Stimulated activated CD8-positive, alpha-beta memory T cell treated with anti-CD3 and anti-CD28 coated beads, Interleukin-15, amount 100 ng/mL, for 4 hours (primary cell): ENCODE results near the gene ADCY1.
"Not testable (repeated sequence)": the region's sequence is repeated elsewhere in the genome, so short reads cannot be mapped to it uniquely, and the experiment has no call there.

Experiments used
- DNase-seq, 2 donors: peaks; one replicate each; pipeline ENCODE4 v3.0.0-alpha.2; 2020; ENCODE audit warnings: low read depth in 2 of 2

Gene ADCY1

GRCh38 chr7:45573661-45574415 lies at the start of gene ADCY1:
Gene ADCY1, plus strand, starts transcription at chr7:45574368. Its CDS starts 176 bp downstream, at chr7:45574544.
- no peak for DNase-seq

GRCh38 chr7:45524445-45524844 lies 49.7 kb upstream of the ADCY1 start:
- DNase-seq: no peak

GRCh38 chr7:45525057-45525456 lies 49.1 kb upstream of the ADCY1 start:
- no peak for DNase-seq

- no peak for DNase-seq
Observed at GRCh38 chr7:45543473-45543872, 30.7 kb upstream of the ADCY1 start.

GRCh38 chr7:45545105-45545710 lies 29.0 kb upstream of the ADCY1 start:
- DNase-seq: not testable (repeated sequence)

- not testable (repeated sequence) for DNase-seq
Observed at GRCh38 chr7:45548917-45549316, 25.3 kb upstream of the ADCY1 start.

GRCh38 chr7:45563401-45563800 lies 10.8 kb upstream of the ADCY1 start:
- DNase-seq: no peak

GRCh38 chr7:45563941-45564461 lies 10.2 kb upstream of the ADCY1 start:
- no peak for DNase-seq

GRCh38 chr7:45564485-45564884 lies 9.7 kb upstream of the ADCY1 start:
- no peak for DNase-seq

- DNase-seq: no peak
Observed at GRCh38 chr7:45564886-45565455, 9.2 kb upstream of the ADCY1 start.

- DNase-seq: no peak
Observed at GRCh38 chr7:45566386-45566785, 7.8 kb upstream of the ADCY1 start.

GRCh38 chr7:45566961-45567360 lies 7.2 kb upstream of the ADCY1 start:
- no peak for DNase-seq

GRCh38 chr7:45567713-45568112 lies 6.5 kb upstream of the ADCY1 start:
- DNase-seq: no peak

GRCh38 chr7:45568536-45569289 lies 5.5 kb upstream of the ADCY1 start:
- no peak for DNase-seq

- DNase-seq: no peak
Observed at GRCh38 chr7:45569290-45569685, 4.9 kb upstream of the ADCY1 start.

GRCh38 chr7:45570797-45571196 lies 3.4 kb upstream of the ADCY1 start:
- DNase-seq: no peak

- DNase-seq: no peak
Observed at GRCh38 chr7:45573204-45573603, 964 bp upstream of the ADCY1 start.

GRCh38 chr7:45574416-45574668 lies 174 bp downstream of the ADCY1 start:
- DNase-seq: no peak

GRCh38 chr7:45574669-45575500 lies 717 bp downstream of the ADCY1 start:
- no peak for DNase-seq

- no peak for DNase-seq
Observed at GRCh38 chr7:45575501-45576248, 1.5 kb downstream of the ADCY1 start.
